SIG-M5 (cell line): ENCODE results near the gene NR2C1.
"Not testable (repeated sequence)": the region's sequence is repeated elsewhere in the genome, so short reads cannot be mapped to it uniquely, and the experiment has no call there.

Experiments
- DNase-seq: peaks from one replicate; lab custom pipeline; 2025; lab: John Stamatoyannopoulos, UW

The NR2C1 gene

GRCh38 chr12:95002754-95003153 is 70.7 kb downstream of the NR2C1 start:
- no peak for DNase-seq

- no peak for DNase-seq
Observed at GRCh38 chr12:94998326-94998725, 75.1 kb downstream of the NR2C1 start.

- DNase-seq = no peak
Observed at GRCh38 chr12:94997726-94998125, 75.7 kb downstream of the NR2C1 start.

- no peak for DNase-seq
Observed at GRCh38 chr12:94997061-94997460, 76.4 kb downstream of the NR2C1 start.

GRCh38 chr12:94994312-94994711 is 79.1 kb downstream of the NR2C1 start:
- no peak for DNase-seq

- DNase-seq = not testable (repeated sequence)
Observed at GRCh38 chr12:94993855-94994254, 79.6 kb downstream of the NR2C1 start.

- DNase-seq = no peak
Observed at GRCh38 chr12:94990222-94990621, 83.2 kb downstream of the NR2C1 start.

- no peak for DNase-seq
Observed at GRCh38 chr12:94988471-94988870, 84.9 kb downstream of the NR2C1 start.

GRCh38 chr12:94987801-94988200 is 85.6 kb downstream of the NR2C1 start:
- no peak for DNase-seq

GRCh38 chr12:94987076-94987669 is 86.2 kb downstream of the NR2C1 start:
- no peak for DNase-seq

GRCh38 chr12:94985099-94985498 is 88.3 kb downstream of the NR2C1 start:
- DNase-seq = not testable (repeated sequence)

GRCh38 chr12:94983321-94983720 is 90.1 kb downstream of the NR2C1 start:
- DNase-seq = no peak

- no peak for DNase-seq
Observed at GRCh38 chr12:94982456-94982855, 91.0 kb downstream of the NR2C1 start.

- DNase-seq = no peak
Observed at GRCh38 chr12:94980577-94980976, 92.8 kb downstream of the NR2C1 start.

GRCh38 chr12:94979941-94980340 is 93.5 kb downstream of the NR2C1 start:
- no peak for DNase-seq

GRCh38 chr12:94977766-94978468 is 95.5 kb downstream of the NR2C1 start:
- DNase-seq = no peak

- DNase-seq = no peak
Observed at GRCh38 chr12:94973221-94973620, 100.2 kb downstream of the NR2C1 start.

- DNase-seq = no peak
Observed at GRCh38 chr12:94972795-94973194, 100.6 kb downstream of the NR2C1 start.

- no peak for DNase-seq
Observed at GRCh38 chr12:94971923-94972322, 101.5 kb downstream of the NR2C1 start.

- DNase-seq = no peak
Observed at GRCh38 chr12:94970560-94970959, 102.9 kb downstream of the NR2C1 start.
